Ishikawa (cell line): ENCODE results near the gene TESPA1.

Source experiments
- CEBPB ChIP-seq: IDR thresholded peaks from 2 replicates; pipeline ENCODE4 v1.6.1; 2012
- CREB1 ChIP-seq: IDR thresholded peaks from 2 replicates; pipeline ENCODE4 v1.6.1; 2012; ENCODE audit warnings: low read depth
- EGR1 ChIP-seq: IDR thresholded peaks from 2 replicates; pipeline ENCODE4 v1.6.1; 2012
- EP300 ChIP-seq: IDR thresholded peaks from 2 replicates; pipeline ENCODE4 v1.6.1; 2012; ENCODE audit warnings: borderline replicate concordance
- FOXM1 ChIP-seq: IDR thresholded peaks from 2 replicates; pipeline ENCODE4 v1.6.1; 2012; ENCODE audit warnings: low read depth, borderline replicate concordance
- MAX ChIP-seq: IDR thresholded peaks from 2 replicates; pipeline ENCODE4 v1.6.1; 2012
- NFIC ChIP-seq: IDR thresholded peaks from 2 replicates; pipeline ENCODE4 v1.6.1; 2012
- RAD21 ChIP-seq: IDR thresholded peaks from 2 replicates; pipeline ENCODE4 v1.6.1; 2012; ENCODE audit warnings: low read depth
- REST ChIP-seq: IDR thresholded peaks from 2 replicates; pipeline ENCODE4 v1.6.1; 2012; ENCODE audit warnings: low read depth, mild to moderate bottlenecking
- TAF1 ChIP-seq: IDR thresholded peaks from 2 replicates; pipeline ENCODE4 v1.6.1; 2012; ENCODE audit warnings: low read depth, mild to moderate bottlenecking
- TCF12 ChIP-seq: IDR thresholded peaks from 2 replicates; pipeline ENCODE4 v1.6.1; 2012; ENCODE audit warnings: low read depth
- TEAD4 ChIP-seq: IDR thresholded peaks from 2 replicates; pipeline ENCODE4 v1.6.1; 2012
- USF1 ChIP-seq: IDR thresholded peaks from 2 replicates; pipeline ENCODE4 v1.6.1; 2012
- YY1 ChIP-seq: IDR thresholded peaks from 2 replicates; pipeline ENCODE4 v1.6.1; 2012; ENCODE audit warnings: low read depth
- ZBTB7A ChIP-seq: IDR thresholded peaks from 2 replicates; pipeline ENCODE4 v1.6.1; 2012; ENCODE audit warnings: low read depth

The TESPA1 gene

GRCh38 chr12:54954228-54954627 is 30.3 kb downstream of the TESPA1 start:
- TF ChIP-seq NFIC (no peak), EGR1 (no peak), TEAD4 (no peak), CEBPB (no peak), RAD21 (no peak), CREB1 (no peak)

- no peak for TF ChIP-seq TAF1
- no peak for TF ChIP-seq RAD21
- TF ChIP-seq EP300 = no peak
- no peak for TF ChIP-seq ZBTB7A
- TF ChIP-seq YY1 = no peak
- TF ChIP-seq EGR1 = no peak
- TF ChIP-seq REST = no peak
- TF ChIP-seq NFIC = no peak
- TF ChIP-seq USF1 = no peak
- no peak for TF ChIP-seq FOXM1
- TF ChIP-seq CEBPB = no peak
- TF ChIP-seq CREB1 = no peak
- TF ChIP-seq TCF12 = no peak
- TF ChIP-seq TEAD4 = no peak
- no peak for TF ChIP-seq MAX
These were observed 34.4 kb downstream of the TESPA1 start for GRCh38 chr12:54950071-54950727.

- TF ChIP-seq REST = no peak
- no peak for TF ChIP-seq TCF12
- TF ChIP-seq FOXM1 = no peak
- TF ChIP-seq TAF1 = no peak
- no peak for TF ChIP-seq MAX
- no peak for TF ChIP-seq USF1
- TF ChIP-seq RAD21 = no peak
- TF ChIP-seq NFIC = no peak
- TF ChIP-seq TEAD4 = no peak
- no peak for TF ChIP-seq CEBPB
- TF ChIP-seq YY1 = no peak
- no peak for TF ChIP-seq CREB1
- no peak for TF ChIP-seq EP300
- no peak for TF ChIP-seq EGR1
- TF ChIP-seq ZBTB7A = no peak
These were observed 35.4 kb downstream of the TESPA1 start for GRCh38 chr12:54949073-54949711.

GRCh38 chr12:54948171-54948570 is 36.4 kb downstream of the TESPA1 start:
- no peak for TF ChIP-seq NFIC
- no peak for TF ChIP-seq MAX
- no peak for TF ChIP-seq EP300
- no peak for TF ChIP-seq YY1
- TF ChIP-seq TCF12 = no peak
- no peak for TF ChIP-seq USF1
- no peak for TF ChIP-seq REST
- TF ChIP-seq ZBTB7A = no peak
- no peak for TF ChIP-seq CEBPB
- no peak for TF ChIP-seq TAF1
